Keratinocyte (primary cell): ENCODE results near the gene SHLD2.
"Not testable (repeated sequence)": the region's sequence is repeated elsewhere in the genome, so short reads cannot be mapped to it uniquely, and the experiment has no call there.

ENCODE experiments used
- CTCF ChIP-seq, 3 experiments: IDR thresholded peaks in 1 of 3; conservative IDR thresholded peaks in 1 of 3; optimal IDR thresholded peaks in 1 of 3; 2 replicates in 2 of 3; 3 replicates in 1 of 3; pipeline versions ENCODE3 to v1.5.1; 2011; ENCODE audit warnings: low read length in 3 of 3, mild to moderate bottlenecking in 3 of 3, moderate library complexity in 2 of 3, control low read depth in 1 of 3, inconsistent platforms in 1 of 3; ENCODE audit not compliant: insufficient read depth in 2 of 3; ENCODE audit errors: extremely low read depth in 1 of 3
- EZH2 ChIP-seq: IDR thresholded peaks from one replicate; pipeline ENCODE4 v1.6.1; 2012; ENCODE audit warnings: inconsistent platforms, mild to moderate bottlenecking, low read length, moderate library complexity

GRCh38 chr10:87229211-87229610, 134.2 kb downstream of the SHLD2 start:
- not testable (repeated sequence) for TF ChIP-seq CTCF (optimal IDR thresholded peaks at IDR 0.05 in 1 of 3, IDR thresholded peaks at IDR 0.05 in 1 of 3, conservative IDR thresholded peaks at IDR 0.05 in 1 of 3; ENCODE audit: extremely low read depth in 1 of 3, insufficient read depth in 2 of 3, low read length in 3 of 3); EZH2
